Stimulated activated CD8-positive, alpha-beta memory T cell treated with anti-CD3 and anti-CD28 coated beads, Interleukin-4, amount 100 ng/mL, for 4 hours (primary cell): ENCODE data around the gene MTMR2.
"Not testable (repeated sequence)": the region's sequence is repeated elsewhere in the genome, so short reads cannot be mapped to it uniquely, and the experiment has no call there.

Experiments used
- DNase-seq, 2 donors: peaks; one replicate each; pipeline ENCODE4 v3.0.0-alpha.2; 2020; ENCODE audit warnings: low read depth in 2 of 2, low spot score in 1 of 2

MTMR2 gene

DNA sequence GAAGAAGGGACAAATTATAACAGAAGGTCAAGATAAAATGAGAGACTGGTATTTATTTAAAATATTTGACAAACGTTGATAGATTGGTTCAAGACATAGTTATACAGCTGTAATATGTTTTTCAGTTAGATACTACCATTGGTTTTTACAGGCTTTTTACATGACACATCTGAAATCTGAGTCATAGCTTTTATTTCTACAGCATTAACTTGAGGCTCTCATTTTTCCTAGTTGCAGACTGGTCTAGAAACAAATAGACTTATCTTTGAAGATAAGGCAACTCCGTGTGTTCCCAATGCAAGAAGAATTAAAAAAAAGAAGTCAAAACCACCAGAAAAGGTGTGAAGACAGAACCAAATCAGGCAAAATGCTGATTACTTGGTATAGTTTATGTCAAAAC is 102.3 kb downstream of the MTMR2 start:
- no peak for DNase-seq

DNA sequence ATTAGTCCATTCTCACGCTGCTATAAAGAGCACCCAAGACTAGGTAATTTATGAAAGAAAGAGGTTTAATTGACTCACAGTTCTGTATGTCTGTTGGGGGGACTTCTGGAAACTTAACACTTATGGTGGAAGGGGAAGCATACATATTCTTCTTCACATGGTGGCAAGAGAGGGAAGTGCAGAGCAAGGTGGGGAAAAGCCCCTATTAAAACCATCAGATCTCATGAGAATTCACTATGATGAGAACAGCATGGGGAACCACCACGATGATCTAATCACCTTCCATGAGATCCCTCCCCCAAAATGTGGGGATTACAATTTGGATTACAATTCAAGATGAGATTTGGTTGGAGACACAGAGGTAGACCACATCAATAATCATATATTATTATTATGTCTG is 107.9 kb downstream of the MTMR2 start:
- no peak for DNase-seq

DNA sequence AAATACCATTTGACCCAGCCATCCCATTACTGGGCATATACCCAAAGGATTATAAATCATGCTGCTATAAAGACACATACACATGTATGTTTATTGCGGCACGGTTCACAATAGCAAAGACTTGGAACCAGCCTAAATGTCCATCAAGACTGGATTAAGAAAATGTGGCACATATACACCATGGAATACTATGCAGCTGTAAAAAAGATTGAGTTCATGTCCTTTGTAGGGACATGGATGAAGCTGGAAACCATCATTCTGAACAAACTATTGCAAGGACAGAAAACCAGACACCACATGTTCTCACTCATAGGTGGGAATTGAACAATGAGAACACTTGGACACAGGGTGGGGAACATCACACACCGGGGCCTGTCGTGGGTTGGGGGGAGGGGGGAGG is 112.9 kb downstream of the MTMR2 start:
- DNase-seq: not testable (repeated sequence)

DNA sequence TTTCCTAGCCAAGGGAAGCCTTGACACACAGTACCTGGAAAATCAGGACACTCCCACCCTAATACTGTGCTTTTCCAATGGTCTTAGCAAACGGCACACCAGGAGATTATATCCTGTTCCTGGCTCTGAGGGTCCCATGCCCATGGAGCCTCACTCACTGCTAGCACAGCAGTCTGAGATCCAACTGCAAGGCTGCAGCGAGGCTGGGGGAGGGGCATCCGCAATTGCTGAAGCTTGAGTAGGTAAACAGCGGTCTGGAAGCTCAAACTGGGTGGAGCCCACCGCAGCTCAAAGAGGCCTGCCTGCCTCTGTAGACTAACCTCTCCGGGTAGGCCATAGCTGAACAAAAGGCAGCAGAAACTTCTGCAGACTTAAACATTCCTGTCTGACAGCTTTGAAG is 117.4 kb downstream of the MTMR2 start:
- DNase-seq: not testable (repeated sequence)

DNA sequence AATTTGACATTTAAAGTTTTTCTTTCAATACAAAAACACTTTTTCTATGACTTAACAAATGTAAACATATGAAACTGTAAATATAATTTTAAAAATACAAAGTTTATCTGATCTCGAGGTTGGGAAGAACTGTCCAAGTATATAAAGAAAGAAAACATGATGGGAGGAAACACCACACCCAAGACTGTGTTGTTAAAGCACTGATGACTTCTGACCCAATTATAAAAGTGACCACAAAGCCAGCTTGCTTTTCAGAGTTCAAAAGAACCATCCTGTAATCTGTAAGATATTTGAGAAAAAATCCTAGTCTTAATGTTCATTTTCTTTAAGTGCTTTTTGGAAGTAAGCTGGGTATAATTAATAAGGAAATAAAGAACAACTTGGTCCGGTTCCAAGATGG is 118.0 kb downstream of the MTMR2 start:
- no peak for DNase-seq

DNA sequence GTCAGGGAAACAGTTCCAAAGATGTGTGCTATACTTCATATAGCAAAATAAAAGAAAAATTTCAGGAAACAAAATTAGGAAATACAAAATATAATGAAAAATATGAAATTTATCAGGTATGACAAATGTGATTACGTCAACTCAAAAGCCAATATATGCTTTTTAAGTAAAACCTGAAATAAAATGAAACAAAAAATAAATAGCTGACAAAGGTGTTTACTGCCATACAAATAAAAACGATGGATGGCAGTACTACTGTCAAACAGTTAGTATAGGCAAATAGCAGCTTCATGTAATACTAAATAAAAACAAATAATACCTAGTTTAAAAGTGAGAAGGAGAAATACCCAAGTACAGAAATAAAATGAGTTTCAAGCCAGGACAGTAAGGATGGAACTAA is 119.9 kb downstream of the MTMR2 start:
- DNase-seq: no peak

DNA sequence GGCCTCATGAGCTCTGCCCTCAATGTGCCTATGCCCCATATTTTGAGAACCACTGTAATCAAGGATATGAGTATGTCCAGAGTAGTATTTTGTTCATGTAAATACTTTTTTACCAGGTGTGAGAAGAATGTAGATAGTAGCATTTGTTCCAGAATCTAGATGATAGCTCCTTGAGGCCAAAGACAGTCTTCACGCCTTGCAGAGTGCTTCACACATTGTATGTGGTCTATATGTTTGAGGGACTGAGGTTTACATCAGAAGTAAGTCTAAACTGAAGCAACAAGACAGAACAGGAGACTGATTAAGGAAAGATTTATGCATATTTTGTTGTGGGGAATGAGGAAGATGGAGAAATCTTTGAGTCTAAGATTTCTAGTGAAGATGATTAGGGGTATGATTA is 121.1 kb downstream of the MTMR2 start:
- no peak for DNase-seq

DNA sequence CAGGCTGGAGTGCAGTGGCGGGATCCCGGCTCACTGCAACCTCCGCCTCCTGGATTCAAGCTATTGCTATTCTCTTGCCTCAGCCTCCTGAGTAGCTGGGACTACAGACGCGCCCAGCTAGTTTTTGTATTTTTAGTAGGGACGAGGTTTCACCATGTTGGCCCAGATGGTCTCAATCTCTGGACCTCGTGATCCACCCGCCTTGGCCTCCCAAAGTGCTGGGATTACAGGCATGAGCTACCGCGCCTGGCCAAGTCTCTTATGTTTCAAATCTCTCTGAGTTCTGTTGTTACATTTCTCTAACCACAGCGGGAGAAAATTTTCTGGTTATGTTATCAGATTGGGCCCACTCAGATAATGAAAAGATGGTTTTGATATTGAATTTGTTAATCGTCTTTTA is 123.5 kb downstream of the MTMR2 start:
- DNase-seq: no peak

DNA sequence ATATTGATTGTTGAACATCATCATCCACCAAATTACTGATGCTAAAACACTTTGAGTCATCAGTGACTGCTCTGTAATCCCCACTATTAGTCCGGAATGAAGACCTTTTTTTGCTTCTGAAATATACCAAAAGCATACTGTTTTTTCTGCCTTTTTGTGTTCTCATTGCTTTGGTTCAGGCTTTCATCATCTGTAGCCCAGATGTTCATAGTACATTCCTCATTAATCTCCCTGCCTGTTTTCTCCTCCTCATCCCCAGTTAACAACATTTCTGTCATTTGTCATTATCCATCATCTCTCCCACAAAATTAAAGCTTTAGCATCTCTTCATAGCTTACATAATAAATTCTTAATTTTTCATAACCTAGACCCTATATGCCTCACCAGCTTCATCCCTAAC is 124.4 kb downstream of the MTMR2 start:
- DNase-seq: no peak

DNA sequence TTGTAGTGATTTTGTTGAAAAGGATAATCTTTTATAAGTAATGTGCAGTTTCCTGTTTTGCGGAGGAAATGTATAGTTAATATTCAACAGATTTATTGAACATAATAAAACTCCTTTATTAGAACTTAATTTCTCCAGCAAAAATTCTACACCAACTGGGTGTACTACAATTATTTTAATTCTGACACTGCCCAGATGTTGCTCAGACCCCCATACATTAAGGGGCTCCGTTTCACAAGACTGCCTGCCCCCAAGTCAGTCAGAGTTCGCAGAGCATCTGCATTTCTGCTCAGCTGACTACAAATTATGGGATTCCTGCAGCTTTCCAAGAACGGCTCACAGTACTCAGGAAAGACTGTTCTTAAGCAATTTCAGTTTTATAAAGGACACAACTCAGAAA is 127.4 kb downstream of the MTMR2 start:
- DNase-seq: no peak

DNA sequence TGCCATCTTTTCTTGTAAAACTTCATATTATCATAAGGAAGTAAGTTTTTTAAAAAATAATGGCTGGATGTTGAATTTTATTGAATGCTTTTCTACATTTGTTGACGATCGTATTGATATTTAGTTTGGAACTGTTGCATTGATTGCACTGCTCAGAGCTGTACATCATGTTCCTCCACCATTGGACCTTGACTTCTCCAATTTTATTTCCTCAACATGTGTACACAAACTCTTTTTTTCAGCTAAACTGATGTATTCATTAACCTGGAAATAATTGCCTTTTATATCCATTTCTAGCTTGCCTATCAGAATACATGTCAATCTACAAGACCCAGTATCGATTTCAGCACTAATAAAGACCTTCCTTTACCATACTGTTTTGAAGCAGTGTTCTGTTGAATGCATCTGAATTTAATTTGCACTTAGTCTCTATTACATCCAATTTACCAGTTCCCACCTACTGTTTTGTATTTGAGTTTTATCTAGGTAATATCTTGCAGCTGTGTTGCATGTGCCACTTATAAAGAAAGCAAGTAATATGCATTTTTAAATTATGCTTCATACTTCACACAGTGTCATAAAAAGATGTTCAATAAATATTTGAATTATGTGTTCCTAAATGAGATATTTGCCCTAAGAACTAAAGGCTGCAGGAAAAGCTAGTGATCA is 128.1 kb downstream of the MTMR2 start:
- no peak for DNase-seq

DNA sequence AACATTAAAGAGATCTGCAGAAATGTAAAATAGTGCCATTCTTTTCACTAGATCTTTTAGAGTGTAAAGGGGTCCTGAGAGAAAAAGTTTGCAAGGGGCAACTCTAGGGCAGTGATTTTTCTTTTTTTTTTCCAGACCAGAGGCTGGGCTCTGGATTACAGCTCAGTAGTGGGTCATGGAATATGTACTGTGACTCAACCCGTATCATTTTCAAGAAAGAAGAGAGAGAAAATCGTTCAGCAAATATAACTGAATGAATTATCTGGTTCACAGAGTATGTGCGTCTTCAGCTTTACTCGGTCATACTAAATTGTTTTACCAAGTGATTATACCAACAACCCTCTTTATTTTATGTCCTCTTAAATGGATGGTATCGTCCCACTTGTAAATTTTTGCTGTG is 129.8 kb downstream of the MTMR2 start:
- DNase-seq: no peak

DNA sequence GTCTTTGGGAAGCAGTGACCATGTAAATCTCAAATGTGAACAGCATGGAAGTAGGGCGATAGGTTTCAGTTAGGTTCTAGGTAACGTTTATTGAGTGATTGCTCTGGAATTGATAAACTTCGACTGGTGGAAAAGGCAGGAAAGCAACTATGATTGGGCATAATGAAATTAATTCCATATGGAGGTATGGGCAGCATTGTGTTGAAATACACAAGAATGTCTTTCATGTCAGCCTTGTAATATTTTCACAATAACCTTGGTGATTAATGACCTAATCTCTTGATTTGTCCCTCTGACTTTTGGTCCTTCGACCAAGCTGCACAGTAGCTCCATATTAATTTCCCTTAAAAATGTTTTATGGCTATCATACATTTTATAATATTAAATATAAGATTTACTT is 130.8 kb downstream of the MTMR2 start:
- no peak for DNase-seq

DNA sequence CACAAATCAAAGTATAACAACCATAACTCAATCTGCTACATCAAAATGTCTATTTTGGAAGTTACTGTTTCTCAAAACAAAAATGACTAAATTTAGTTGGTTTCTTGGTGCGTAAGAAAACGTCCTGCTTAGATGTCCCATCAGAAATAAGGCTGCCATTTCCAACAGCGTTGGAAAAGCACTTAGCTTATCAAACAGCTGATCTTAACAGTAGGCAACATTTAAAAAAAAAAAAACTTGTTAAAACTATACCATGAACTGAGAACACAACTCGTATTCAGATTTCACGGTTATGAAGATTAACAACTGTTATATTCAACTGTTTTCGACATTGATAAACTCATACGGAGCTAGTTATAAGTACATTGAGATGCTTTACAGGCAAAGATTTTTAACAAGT is 131.2 kb downstream of the MTMR2 start:
- DNase-seq: no peak

DNA sequence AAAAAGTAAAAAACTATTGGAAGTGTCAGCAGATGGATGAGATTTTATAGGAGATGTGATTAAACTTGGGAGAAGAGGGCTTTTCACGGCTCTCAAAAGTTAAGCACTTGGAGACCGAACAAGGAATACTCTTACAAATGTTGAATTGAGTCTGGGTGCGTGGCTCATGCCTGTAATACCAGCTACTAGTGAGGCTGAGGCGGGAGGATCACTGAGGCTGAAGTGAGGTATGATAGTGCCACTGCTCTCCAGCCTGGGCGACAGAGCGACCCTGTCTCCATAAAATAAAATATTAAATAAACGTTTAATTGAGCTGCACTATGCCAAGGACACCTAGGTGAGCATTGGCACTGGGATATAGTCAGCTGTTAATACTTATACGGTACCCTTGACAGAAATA is 131.7 kb downstream of the MTMR2 start:
- DNase-seq: no peak

DNA sequence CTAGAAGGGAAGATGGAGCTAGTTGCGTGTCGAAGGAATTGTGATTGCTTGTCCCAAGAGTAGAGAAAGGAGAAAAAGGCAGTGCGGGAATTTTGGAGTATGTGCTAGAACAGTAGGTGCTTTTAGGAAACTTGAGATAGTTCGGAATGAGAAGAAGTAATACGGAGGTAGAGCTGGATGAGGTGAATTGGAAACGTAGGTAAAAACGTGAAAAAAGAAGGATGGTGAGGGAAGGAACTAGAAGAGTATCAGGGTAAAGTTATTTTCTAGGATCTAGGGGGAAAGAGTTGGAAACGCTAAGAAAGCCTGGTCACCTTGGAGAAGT is 132.2 kb downstream of the MTMR2 start:
- no peak for DNase-seq

DNA sequence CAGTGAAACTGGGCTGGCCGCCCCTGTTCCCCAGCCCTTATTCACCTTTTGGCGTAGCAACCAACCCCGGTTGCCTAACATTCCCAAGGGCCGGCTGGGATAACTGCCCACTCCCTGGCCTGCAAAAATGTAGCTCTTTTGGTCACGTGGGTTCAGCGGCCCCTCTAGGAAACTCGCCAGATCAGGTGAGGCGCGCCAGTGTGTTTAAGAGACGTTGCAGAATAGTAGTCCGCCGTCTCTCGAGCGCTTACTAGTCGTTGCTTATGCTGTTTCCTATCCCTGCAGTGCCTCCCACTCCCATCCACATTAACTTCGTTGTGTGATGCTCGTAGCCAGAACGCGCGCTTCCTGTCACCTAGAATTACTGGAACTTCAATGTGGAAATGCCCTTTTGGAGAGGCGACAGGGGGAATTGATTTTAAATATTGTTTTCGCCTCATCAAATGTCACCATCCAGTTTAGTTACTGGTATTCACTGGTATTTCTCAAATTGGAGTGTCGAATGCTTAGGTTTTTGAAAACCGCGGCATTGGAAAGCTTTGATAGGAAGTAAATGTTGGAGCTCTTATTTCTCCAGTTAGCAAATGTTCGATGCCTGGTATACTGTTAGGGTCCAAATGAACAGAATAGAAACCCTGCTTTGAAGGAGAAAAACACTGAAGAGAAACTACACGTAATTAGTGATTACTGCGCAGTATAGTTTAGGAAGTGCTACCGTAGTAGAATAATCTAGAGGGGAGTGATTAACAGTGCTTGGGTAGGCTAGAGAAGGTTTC is 132.8 kb downstream of the MTMR2 start:
- peak; percentile 7 to 12 for DNase-seq

DNA sequence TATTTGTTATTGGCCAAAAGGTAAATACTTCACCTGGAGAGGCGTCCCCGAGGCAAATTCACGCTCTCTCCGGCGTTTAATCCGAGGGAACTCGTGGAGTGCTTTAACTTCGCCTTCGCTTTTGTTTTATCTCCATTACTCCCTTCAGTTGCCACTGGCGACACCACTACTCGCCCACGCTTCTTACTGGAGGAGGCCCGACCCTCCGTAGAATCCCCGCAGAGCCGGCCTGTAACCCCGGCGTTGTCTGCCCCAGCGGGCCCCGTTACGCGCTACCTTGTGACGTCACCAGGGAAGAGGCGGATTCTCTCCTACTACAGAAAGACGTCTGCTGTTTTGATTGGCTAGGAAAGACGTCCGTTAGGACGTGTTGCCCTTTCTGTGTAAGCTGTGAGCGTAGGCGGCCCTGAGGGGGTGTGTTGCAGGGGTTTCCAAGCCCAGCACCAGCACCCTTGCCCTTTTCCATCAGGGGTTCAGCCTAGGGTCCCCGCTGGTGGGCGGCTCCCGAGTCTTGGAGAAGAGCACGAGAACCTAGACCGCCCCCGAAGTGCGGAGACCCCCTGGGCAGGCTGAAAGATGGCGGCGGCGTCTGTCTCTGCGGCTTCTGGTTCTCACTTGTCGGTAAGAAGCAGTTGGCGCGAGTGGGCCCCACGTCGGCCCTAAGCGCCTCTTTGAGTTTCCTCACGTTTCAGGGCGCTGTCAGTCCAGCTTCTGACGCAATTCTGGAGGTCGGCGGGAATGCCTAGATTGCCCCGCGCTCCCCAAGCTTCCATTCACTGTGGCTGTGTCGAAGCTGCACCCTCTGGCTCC is 133.6 kb downstream of the MTMR2 start, which contains the start of gene CEP57:
TSS of gene CEP57 (plus strand) at position 376 of the 810 bp plus-strand sequence. CDS start at position 577, 201 bp downstream.
- peak; percentile 92 to 95 for DNase-seq

DNA sequence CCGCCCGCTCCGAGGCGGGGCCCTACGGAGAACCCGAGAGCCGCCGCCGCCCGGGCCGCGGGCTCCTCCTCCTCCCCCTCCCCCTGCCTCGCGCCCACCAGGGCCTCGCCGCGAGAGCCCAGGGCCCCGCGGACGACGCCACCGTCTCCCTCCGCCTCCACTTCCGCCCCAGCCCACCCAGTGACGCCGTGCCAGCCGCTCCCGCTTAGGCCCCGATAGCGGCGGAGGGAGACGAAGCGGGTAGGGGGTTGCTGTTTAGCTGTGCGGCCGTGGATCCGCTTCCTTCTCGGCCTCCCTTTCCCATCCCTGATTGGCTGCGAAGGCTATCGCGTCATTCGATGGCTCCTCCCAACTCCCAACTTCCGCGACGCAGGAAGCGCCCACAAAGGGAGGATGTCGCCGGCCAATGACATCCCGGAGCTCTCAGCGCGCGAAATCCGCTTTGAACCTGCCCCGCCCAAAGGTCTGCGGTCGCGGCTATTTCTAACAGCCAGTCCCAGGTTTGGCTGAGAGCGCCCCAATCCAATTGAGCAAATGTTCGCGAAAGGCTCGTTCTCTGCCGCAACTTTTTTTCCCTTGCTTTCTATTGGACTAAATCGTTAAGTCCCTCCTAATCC is 134.3 kb downstream of the MTMR2 start, which contains the start of gene FAM76B:
TSS of gene FAM76B (minus strand) at position 277 of the 617 bp plus-strand sequence. CDS start 304 bp downstream, outside the sequence.
- peak; percentile 88 to 96 for DNase-seq

DNA sequence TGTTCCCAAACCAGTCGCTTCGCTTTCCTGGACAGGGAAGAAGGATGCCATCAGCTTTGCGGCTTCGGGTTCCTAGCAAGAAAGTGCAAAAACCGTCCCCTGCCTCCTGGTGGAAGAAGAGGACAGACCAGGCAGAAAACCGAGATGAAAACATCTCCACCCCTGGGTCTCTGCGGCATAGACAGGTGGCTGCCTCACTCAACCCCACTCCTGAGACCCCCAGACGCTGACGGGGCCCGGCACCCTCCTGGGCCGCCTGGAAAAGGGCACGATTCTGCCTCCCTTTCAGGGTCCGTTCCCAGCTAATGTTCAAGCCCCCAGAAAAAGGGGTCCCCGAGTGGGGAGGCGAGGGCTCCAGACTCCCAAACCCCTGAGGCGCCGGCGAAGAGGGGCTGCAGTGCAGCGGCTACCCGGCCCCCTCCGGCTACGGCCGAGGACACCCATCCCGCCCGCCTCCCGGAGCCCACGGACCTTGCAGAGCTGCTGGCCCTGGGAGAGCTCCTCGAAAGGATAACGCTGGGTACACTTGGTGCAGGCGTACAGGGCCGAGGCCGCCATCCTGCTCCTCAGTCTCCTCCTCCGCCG is 134.9 kb downstream of the MTMR2 start:
- DNase-seq: peak in 1 of 2 donors; percentile 3
